GM19193 (cell line): ENCODE data around the gene VPS26C.
A peak's percentile ranks its signal among the peaks of the same experiment; 100 is the strongest.

Experiments
- POLR2A ChIP-seq: IDR thresholded peaks from 4 replicates; pipeline ENCODE4 v1.6.1; 2011; ENCODE audit not compliant: insufficient read depth, insufficient read length; ENCODE audit errors: extremely low read depth

VPS26C gene

GRCh38 chr21:37267269-37268185 lies at the start of gene VPS26C:
TSS of gene VPS26C (minus strand) at chr21:37267334. CDS start at chr21:37267294, 40 bp downstream.
- peak; percentile 93 for TF ChIP-seq POLR2A

GRCh38 chr21:37300114-37300751 lies 33.1 kb upstream of the VPS26C start:
- no peak for TF ChIP-seq POLR2A

GRCh38 chr21:37297364-37297763 lies 30.2 kb upstream of the VPS26C start:
- TF ChIP-seq POLR2A: no peak

- no peak for TF ChIP-seq POLR2A
Observed at GRCh38 chr21:37294679-37295078, 27.5 kb upstream of the VPS26C start.

GRCh38 chr21:37292941-37293340 lies 25.8 kb upstream of the VPS26C start:
- TF ChIP-seq POLR2A: no peak

GRCh38 chr21:37292041-37292440 lies 24.9 kb upstream of the VPS26C start:
- no peak for TF ChIP-seq POLR2A

- TF ChIP-seq POLR2A: no peak
Observed at GRCh38 chr21:37281993-37282392, 14.9 kb upstream of the VPS26C start.

GRCh38 chr21:37281579-37281978 lies 14.4 kb upstream of the VPS26C start:
- no peak for TF ChIP-seq POLR2A

GRCh38 chr21:37278199-37278598 lies 11.1 kb upstream of the VPS26C start:
- no peak for TF ChIP-seq POLR2A

GRCh38 chr21:37276377-37276776 lies 9.2 kb upstream of the VPS26C start:
- no peak for TF ChIP-seq POLR2A

GRCh38 chr21:37273911-37274690 lies 7.0 kb upstream of the VPS26C start:
- TF ChIP-seq POLR2A: no peak

GRCh38 chr21:37273440-37273839 lies 6.3 kb upstream of the VPS26C start:
- no peak for TF ChIP-seq POLR2A

- no peak for TF ChIP-seq POLR2A
Observed at GRCh38 chr21:37272897-37273296, 5.8 kb upstream of the VPS26C start.

GRCh38 chr21:37270576-37271365 lies 3.6 kb upstream of the VPS26C start:
- no peak for TF ChIP-seq POLR2A
